ENCODE measurements around the gene CFAP221.

CFAP221 gene

GRCh38 chr2:119702203-119702917 lies 158.1 kb downstream of the CFAP221 start:
- no peak for DNase-seq

- DNase-seq: peak; percentile 60
Measured at GRCh38 chr2:119702918-119703401, 158.7 kb downstream of the CFAP221 start.

GRCh38 chr2:119703526-119703925 lies 159.3 kb downstream of the CFAP221 start:
- no peak for DNase-seq

- peak; percentile 8 for DNase-seq
Measured at GRCh38 chr2:119704670-119705120, 160.4 kb downstream of the CFAP221 start.

GRCh38 chr2:119706221-119706620 lies 162.0 kb downstream of the CFAP221 start:
- no peak for DNase-seq
